Cardiac septum (tissue), 1 donor: ENCODE measurements around the gene CDKL4. TPM values are rescaled to one million over a fixed set of nuclear protein-coding genes. Genes with fewer than 3 reads are reported as not detected.
"Not testable (repeated sequence)": the region's sequence is repeated elsewhere in the genome, so short reads cannot be mapped to it uniquely, and the experiment has no call there.

Experiments
- DNase-seq: peaks from one replicate; pipeline ENCODE4 v3.0.0-alpha.2; 2020; ENCODE audit warnings: low spot score
- intact Hi-C: fragments of 100-400 bp; cut with DNase I; formaldehyde crosslinking; loops from one replicate; pipeline ENCODE4 v1.14.0; 2022
- long read RNA-seq: library from polyadenylated mRNA; unstranded; transcript quantifications from one replicate; pipeline ENCODE4 v2.0.0, GENCODE V29; 2021
- total RNA-seq: library from RNA; stranded (reverse); fragmentation: NEBNext Ultra II Directional; extraction: Animal tissue kit (Norgen Biotek cat#: 25700); gene quantifications from one replicate; pipeline ENCODE4 v1.2.1, GENCODE V29; 2021
- donor health status: DM: no; HTN: no; CAD: no.

The CDKL4 gene
- 0.35 TPM for total RNA-seq
- long read RNA-seq: 0 reads

DNA sequence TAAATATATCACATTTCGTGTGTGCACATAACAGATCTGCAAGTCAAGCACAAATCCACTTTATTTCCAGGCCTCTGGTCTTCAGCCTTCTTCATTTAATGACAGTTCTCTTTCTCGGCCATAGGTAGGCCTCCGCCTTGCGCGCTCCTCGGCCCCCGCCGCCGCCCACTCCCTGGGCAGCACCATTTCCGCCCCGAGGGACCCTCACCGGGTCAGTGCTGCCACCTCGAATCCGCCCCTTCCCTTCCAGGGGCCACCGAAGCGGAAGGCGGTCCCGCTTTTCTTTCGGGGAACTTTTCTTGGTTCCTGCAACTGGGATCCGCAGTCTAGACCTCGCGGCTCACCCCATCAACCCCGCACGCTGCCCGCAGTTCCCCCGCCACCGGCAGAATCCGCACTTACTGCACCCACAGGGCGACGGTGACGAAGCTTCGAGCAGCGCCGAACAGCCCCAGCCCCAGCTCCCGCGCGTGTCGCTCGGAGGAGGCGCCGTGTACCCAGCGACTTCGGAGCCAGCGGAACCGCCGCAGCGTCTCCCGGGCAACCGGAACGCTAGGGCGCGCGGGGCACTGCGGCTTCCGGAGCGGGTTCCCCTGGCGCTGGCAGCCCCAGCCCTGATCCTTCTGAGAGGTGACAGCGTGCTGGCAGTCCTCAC is at the start of gene CDKL4:
CDKL4 (minus strand) TSS at position 502 of the 655 bp plus-strand sequence.
- intact Hi-C loops: no loop called here
- no peak for DNase-seq

DNA sequence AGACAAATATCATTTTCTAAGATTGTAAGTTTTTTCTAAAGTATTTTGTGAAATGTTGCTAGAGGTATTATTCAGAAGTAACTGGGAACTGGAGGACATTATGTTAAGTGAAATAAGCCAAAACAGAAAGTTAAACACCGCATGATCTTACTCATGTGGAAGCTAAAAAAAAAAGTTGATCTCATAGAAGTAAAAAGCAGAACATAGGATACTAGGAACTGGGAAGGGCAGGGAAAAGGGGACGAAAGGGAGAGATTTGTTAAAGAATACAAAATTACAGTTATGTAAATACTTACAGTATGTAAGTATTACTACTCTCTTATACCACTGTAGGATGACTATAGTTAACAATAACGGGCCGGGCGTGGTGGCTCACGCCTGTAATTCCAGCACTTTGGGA is 46.7 kb upstream of the CDKL4 start:
- intact Hi-C loops: no loop called here
- DNase-seq: no peak

DNA sequence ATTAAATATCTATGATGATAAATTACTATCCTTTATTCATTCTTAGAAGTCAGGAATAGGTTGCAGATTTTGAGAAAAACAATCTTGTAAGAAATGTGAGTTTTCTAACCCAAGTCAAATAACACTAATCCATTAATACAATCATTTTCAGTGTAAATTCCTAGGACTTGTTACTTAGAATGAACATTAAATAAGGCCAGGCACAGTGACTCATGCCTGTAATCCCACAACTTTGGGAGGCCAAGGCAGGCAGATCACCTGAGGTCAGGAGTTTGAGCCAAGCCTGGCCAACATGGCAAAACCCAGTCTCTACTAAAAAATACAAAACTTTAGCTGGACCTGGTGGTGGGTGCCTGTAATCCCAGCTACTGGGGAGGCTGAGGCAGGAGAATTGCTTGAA is 45.8 kb upstream of the CDKL4 start:
- intact Hi-C loops: no loop called here
- DNase-seq: no peak

DNA sequence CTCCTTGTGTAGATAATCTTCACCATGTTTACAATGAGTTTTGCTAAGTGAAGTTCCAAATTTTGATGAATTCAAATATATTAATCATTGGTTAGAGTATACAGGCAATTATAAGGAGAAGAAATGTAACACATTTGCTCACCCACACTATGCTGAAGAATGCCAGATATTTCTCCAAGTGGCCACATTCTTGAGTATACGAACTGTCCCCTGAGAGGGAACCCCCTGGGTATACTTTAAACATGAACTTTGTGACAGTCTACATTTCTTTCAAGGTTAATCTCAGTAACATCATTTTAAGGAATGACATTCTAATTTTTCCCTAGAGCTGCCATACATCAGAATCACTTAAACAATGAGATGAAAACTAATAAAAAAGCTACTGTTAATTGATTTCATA is 39.8 kb upstream of the CDKL4 start:
- DNase-seq: no peak
- intact Hi-C loops: no loop called here

DNA sequence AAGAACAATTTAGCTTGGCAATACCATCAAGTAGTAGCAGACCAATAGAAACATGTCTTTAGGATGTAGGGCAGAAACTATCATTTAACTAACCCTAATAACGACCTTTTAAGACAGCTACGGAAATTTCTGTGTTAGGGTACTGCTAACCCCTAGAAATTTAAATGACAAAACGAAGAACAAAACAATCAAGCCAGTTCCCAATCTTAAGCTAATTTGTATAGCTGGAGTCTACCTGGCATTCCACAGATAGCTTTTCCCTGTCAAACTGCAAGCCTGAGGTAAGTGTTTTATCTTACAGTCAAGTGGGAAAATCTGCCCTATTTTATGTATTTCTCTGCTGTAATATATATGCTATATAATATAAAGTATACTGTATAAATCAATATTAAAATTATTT is 37.6 kb upstream of the CDKL4 start:
- no peak for DNase-seq
- intact Hi-C loops: no loop called here

DNA sequence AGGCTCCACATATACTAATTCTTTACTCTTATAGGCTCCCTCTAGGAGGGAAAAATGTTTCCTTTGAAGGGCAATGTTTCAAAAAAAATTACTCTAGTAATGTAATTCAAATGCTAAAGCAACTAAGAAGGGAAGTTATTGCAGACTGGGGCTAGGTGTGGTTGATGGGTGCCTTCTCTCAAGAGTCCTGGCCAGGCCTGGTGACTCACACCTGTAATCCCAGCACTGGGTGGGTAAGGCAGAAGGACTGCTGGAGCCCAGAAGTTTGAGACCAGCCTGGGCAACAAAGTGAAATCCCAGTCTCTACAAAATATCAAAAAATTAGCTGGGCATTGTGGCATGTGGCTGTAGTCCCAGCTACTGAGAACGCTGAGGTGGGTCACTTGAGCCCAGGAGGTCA is 31.2 kb upstream of the CDKL4 start:
- intact Hi-C loops: no loop called here

DNA sequence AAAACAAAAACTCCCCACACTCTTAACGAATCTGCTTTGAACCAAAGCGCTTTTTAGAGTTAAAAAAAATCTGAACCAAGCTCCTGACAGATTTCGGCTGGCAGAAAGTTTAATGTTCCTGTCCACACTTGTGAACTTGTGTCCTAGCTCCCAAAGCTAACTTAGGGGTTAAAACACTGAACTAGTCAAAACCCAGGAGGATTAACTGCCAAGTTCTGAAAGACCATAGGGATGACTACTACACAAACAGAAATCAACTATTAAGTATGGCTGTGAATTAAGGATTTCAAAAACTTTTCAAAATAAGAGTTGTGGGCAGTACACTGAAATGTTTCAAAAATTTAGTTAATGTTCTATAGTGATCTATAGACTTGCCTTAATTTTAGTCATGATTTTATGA is 26.2 kb upstream of the CDKL4 start:
- intact Hi-C loops: no loop called here
- DNase-seq: no peak

More for the DNA sequence above, 31.2 kb upstream of the CDKL4 start:
- DNase-seq: no peak

DNA sequence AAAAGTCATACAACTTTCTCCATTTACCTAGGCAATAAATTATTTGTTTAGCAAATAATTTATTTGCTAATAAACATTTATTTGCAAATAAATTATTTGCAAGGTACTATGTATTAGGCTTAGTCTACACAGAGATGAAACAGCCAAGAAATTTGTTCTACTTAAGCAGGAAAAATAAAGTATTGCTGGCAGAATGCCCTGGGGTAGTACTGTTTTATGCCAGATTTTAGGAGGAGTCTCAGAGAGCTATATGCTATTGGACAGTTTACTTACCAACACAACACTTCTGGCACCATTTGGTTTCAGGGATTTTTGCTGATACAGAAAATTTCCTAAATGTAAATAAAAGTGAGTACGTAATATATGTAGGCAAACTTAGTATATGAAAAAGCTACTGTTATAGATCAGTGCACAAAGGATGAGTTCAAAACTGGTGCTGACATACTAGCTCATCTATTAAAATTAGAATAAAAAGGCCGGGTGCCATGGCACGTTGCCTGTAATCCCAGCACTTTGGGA is 23.2 kb upstream of the CDKL4 start:
- intact Hi-C loops: no loop called here
- DNase-seq: no peak

DNA sequence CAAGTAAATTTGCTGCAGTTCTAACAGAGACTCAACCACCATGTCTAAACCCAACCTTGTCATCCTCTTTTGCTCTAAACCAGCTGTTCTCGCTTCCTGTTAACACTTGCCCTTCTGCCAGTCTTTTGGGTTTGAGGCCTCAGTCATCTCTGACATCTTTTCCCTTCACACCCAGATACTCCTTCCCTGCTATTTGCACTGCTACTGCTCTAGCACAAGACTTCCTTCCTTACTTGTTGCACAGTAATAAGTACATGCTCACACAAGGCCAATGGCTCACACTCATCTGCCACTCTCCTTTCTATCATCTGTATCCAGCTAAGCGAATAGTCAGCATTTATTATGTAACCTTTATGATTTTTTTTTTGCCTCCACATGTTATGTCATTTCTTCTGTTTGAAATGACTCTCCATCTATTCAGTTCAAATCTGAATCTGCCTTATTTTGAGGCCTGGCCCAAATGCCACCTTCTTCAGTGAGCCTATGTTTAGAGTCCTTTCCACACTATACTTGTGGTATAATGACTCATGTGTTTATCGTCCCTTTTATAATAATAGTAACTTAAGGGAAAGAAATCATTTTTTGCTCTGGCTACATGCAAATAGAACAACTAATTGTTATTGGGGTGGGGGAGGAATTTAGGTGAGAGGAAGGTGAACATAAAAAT is 22.5 kb upstream of the CDKL4 start:
- intact Hi-C loops: no loop called here
- no peak for DNase-seq

DNA sequence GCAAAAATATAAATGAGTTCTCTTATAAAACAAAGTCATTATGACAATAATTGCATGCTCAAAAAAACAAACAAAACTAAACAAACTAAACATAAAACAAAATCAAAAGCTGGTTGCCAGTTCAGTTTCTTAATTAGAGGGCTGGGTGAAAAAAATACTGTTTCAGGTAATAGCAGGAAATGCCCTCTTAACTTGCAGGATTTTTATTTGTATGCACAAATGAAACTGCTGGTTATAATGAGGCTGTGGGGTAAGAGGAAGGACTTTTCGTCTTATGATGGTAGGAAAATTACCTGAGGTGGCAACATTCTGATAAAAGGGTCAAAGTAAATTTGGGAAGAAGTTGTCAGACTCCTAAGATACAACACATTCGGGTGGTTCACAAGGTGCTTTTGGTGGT is 21.5 kb upstream of the CDKL4 start:
- intact Hi-C loops: no loop called here
- no peak for DNase-seq

DNA sequence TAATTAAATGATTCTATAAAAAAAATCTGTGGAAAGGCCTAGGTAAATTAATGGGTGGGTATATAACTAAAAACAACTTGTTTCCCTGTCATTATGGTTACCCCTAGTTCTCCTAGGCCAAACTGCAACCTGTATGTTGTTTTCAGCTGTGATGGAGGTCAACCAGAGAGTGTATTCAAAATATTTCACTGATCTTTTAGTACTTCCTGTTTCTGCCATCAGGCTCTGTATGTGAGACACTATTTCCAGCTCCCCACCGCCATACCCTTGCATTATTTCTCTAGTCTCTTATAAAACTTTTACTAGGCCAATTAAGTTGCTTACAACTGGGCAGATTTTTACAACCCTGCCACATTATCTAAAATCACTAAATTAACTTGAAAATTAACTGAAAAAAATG is 21.0 kb upstream of the CDKL4 start:
- no peak for DNase-seq
- intact Hi-C loops: no loop called here

DNA sequence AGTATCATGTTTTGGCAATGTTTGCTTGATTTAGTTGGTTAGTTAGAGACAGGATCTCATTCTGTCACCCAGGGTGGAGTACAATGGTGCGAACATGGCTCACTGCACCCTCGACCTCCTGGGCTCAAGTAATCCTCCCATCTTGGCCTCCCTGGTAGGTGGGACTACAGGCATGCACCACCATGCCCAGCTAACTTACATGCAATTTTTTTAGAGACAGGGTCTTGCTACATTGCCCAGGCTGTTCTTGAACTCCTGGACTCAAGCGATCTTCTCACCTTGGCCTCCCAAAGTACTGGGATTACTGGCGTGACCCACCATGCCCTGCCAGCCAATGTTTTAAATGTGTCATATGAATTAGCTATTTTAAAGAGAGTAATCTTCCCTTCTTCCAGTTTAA is 16.3 kb upstream of the CDKL4 start:
- intact Hi-C loops: no loop called here
- no peak for DNase-seq

DNA sequence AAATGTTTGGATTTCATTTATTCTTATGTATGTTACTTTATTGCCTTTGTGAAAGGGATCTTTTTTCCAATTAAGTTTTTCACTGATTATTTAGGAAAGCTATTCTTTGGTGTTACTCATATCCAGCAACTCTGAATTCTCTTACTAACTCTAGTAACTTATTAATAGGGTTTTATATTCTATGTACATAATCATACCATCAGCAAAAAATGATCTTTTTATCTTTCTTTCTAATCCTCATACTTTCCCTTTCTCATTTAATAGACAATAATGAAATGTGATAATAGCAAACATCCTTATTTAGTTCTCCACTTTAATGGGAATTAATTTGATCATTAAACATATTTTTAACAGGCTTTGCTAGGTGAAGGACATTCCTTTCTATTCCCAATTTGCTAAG is 12.3 kb upstream of the CDKL4 start:
- DNase-seq: no peak
- intact Hi-C loops: no loop called here

DNA sequence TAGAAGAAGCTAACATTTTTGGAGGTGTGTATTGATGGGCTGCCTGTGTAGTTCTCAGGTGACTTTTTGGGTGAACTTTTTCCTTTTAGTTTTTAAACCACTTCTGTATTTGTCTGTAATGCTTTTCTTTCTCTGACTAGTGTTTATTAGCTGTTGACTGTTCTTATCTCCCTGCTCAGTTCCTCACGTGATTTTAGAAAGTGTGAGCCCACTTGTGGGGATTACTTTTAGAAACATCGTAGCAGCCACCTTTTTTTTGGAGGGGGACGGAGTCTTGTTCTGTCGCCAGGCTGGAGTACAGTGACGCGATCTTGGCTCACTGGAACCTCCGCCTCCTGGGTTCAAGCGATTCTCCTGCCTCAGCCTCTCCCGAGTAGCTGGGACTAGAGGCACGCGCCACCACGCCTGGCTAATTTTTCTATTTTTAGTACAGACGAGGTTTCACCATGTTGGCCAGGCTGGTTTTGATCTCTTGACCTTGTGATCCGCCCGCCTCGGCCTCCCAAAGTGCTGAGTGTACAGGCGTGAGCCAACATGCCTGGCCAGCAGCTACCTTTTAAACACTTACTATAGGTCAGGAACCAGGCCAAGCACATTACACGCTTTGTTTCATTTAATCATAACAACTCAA is 9.2 kb upstream of the CDKL4 start:
- intact Hi-C loops: no loop called here
- DNase-seq: no peak

DNA sequence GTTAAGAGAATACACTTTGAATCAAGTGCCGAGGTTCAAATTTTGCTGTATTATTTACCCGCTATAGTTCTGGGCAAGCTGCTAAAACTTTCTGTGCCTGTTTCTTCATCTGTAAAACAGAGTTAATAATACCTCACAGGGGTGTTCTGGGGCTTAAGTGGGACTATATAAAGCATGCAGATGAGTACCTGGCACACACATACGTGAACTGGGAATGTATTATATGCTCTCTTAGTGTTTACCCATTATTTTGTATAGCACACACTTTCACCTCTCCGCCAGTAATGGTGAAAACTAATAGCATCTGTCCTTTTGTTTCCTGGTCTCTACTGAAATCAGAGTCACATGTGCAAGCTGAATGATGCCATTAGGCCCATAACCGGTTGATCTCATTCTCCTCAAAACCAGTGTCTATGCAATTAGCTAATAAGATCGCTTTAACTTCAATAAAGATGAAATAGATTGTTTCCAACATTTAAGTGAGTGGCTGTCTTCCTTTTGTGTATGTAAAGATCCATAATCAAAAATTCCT is 3.8 kb upstream of the CDKL4 start:
- intact Hi-C loops: no loop called here
- DNase-seq: no peak

DNA sequence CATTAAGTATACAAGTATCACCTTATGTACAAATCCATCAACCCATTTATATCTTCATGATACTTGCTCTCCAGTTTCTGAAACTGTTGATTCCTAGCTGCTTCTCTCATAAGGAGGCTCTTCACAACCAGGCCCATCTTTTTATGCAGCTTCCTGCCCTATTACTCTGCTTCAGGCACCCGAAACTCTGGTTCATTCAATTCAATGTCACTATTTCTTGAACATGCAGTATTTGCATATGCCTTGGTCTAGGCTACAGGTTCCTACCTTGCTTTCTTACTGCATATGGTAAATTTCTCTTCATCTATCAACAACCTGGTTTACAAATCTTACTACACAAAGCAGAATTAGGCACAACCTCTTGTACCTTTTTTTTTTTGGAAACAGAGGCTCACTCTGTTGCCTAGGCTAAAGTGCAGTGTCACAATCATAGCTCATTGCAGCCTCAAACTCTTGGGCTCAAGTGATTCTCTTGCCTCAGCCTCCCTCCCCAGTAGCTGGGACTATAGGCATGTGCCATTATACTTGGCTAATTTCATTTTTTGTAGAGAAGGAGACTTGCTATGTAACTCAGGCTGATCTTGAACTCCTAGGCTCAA is 2.7 kb upstream of the CDKL4 start:
- intact Hi-C loops: no loop called here
- no peak for DNase-seq

DNA sequence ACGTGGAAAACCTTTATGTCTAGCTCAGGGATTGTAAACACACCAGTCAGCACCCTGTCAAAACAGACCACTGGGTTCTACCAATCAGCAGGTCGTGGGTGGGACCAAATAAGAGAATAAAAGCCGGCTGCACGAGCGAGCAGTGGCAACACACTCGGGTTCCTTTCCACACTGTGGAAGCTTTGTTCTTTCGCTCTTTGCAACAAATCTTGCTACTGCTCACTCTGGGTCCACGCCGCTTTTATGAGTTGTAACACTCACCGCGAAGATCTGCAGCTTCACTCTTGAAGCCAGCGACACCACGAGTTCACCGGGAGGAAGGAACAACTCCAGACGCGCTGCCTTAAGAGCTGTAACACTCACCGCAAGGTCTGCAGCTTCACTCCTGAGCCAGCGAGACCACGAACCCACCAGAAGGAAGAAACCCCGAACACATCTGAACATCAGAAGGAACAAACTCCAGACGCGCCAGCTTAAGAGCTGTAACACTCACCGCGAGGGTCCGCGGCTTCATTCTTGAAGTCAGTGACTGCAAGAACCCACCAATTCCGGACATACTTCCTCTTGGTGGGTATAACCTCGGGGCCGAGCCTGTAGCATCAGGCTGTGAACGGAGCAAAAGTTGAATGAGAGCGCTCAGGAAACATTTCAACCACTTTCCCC is 1.3 kb upstream of the CDKL4 start:
- intact Hi-C loops, DNase-seq: not testable (repeated sequence)

DNA sequence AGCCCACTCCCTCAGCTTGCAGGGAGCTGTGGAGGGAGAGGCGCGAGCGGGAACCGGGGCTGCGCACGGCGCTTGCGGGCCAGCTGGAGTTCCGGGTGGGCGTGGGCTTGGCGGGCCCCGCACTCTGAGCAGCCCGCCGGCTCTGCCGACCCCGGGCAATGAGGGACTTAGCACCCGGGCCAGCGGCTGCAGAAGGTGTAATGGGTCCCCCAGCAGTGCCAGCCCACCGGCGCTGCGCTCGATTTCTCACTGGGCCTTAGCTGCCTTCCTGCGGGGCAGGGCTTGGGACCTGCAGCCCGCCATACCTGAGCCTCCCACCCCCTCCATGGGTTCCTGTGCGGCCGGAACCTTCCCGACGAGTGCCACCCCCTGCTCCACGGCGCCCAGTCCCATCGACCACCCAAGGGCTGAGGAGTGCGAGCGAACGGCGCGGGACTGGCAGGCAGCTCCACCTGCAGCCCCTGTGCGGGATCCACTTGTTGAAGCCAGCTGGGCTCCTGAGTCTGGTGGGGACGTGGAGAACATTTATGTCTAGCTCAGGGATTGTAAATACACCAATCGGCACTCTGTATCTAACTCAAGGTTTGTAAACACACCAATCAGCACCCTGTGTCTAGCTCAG is 582 bp upstream of the CDKL4 start:
- DNase-seq, intact Hi-C loops: not testable (repeated sequence)

DNA sequence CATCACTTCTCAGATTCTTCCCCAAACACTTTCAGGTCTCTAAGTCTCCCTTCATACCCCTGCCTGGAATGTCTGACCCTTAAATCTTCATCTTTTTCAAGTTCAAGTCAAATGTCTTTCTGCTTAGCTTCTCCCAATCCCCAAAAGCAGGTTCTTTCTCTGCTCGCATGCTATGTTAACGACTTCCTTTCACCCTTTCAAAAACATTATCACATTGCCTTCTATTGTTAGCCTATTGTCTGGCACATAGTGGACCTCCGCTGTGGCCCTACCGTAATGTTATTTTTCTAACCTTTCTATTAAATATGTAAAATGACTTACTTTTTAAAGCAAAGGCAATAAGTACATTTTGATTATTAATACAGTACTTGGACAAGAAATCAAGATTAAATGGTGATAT is 2.2 kb downstream of the CDKL4 start:
- intact Hi-C loops: no loop called here
- no peak for DNase-seq
